ENCODE measurements around the gene SLC8A2.
"Not testable (repeated sequence)": the region's sequence is repeated elsewhere in the genome, so short reads cannot be mapped to it uniquely, and the experiment has no call there.

Gene SLC8A2

DNA sequence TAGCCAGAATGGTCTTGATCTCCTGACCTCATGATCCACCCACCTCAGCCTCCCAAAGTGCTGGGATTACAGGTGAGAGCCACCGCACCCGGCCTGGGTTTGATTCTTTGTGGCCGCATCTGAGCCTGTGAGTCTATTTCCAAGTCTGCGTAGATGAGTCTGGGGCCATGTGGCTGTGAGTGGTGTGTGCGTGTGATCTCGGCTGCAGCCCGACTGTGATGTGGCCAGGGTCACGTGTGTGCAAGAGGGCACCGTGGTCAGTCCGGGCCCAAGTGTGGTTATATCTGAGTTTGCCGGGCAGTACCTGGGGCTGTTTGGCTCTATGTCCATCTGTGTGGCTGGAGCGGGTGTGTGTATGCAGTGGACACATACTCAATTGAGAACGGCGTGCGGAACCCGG, 57.8 kb downstream of the SLC8A2 start:
- Histone ChIP-seq H3K36me3 (ENCODE audit: insufficient read depth) (no peaks in the 10 kb centered on the region), H2AFZ (ENCODE audit: low read depth) (no peak overlapping the region), H3K27ac (no peak overlapping the region), H4K20me1 (ENCODE audit: insufficient read depth) (no peaks in the 10 kb centered on the region), H3K4me3 (IDR thresholded peaks at IDR 0.05; ENCODE audit: insufficient read depth, low read depth, low read length) (no peak overlapping the region), H3K27me3 (ENCODE audit: insufficient read depth, low read depth) (peaks cover 98% of the 10 kb centered on the region), H3K9ac (no peak overlapping the region), H3K4me1 (ENCODE audit: low read depth, poor library complexity, severe bottlenecking) (no peaks in the 10 kb centered on the region), H3K4me2 (no peak overlapping the region), H3K79me2 (ENCODE audit: insufficient read depth, low read depth) (no peaks in the 10 kb centered on the region)
- TF ChIP-seq, protein P1, sequence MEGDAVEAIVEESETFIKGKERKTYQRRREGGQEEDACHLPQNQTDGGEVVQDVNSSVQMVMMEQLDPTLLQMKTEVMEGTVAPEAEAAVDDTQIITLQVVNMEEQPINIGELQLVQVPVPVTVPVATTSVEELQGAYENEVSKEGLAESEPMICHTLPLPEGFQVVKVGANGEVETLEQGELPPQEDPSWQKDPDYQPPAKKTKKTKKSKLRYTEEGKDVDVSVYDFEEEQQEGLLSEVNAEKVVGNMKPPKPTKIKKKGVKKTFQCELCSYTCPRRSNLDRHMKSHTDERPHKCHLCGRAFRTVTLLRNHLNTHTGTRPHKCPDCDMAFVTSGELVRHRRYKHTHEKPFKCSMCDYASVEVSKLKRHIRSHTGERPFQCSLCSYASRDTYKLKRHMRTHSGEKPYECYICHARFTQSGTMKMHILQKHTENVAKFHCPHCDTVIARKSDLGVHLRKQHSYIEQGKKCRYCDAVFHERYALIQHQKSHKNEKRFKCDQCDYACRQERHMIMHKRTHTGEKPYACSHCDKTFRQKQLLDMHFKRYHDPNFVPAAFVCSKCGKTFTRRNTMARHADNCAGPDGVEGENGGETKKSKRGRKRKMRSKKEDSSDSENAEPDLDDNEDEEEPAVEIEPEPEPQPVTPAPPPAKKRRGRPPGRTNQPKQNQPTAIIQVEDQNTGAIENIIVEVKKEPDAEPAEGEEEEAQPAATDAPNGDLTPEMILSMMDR (conservative IDR thresholded peaks at IDR 0.05; ENCODE audit: low read depth, low read length): no peak

DNA sequence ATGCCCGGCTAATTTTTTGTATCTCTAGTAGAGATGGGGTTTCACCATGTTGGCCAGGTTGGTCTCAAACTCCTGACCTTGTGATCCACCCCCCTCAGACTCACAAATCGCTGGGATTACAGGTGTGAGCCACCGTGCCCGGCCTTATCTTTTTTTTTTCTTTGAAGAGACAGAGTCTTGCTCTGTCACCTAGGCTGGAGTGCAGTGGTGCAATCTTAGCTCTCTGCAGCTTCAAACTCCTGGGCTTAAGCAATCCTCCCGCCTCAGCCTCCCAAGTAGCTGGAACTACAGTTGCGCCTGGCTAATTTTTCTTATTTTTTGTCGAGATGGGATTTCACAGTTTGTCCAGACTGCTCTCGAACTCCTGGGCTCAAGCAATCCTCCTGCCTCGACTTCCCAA, 60.0 kb downstream of the SLC8A2 start:
- H3K4me3 ChIP-seq (IDR thresholded peaks at IDR 0.05; ENCODE audit: insufficient read depth, low read depth, low read length); H3K4me1 ChIP-seq (ENCODE audit: low read depth, poor library complexity, severe bottlenecking); H3K4me2 ChIP-seq; H3K36me3 ChIP-seq (ENCODE audit: insufficient read depth); H3K79me2 ChIP-seq (ENCODE audit: insufficient read depth, low read depth); H3K27ac ChIP-seq; H2AFZ ChIP-seq (ENCODE audit: low read depth); H3K9ac ChIP-seq; H4K20me1 ChIP-seq (ENCODE audit: insufficient read depth): not testable (repeated sequence)
- H3K27me3 ChIP-seq (ENCODE audit: insufficient read depth, low read depth): peaks cover 98% of the 10 kb centered on the region

DNA sequence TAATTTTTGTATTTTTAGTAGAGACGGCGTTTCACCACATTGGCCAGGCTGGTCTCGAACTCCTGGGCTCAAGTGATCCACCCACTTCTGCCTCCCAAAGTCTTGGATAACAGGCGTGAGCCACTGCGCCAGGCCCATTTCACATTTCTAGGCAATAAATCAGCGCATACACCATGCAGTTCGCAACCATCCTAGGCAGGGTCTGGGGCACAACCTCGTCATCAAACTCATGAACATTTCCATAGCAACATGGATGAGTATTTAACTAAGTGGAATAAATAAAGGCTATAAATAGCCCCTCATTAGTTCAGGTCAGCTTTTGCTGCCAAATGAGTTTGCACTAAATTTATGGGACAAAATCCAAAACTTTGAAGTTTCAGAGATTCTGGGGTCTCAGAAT, 60.6 kb downstream of the SLC8A2 start:
- Histone ChIP-seq H3K79me2 (ENCODE audit: insufficient read depth, low read depth) (no peaks in the 10 kb centered on the region), H3K4me2 (no peak overlapping the region), H4K20me1 (ENCODE audit: insufficient read depth) (no peaks in the 10 kb centered on the region), H3K27me3 (ENCODE audit: insufficient read depth, low read depth) (peaks cover 98% of the 10 kb centered on the region), H3K9ac (no peak overlapping the region), H2AFZ (ENCODE audit: low read depth) (no peak overlapping the region), H3K27ac (no peak overlapping the region), H3K4me1 (ENCODE audit: low read depth, poor library complexity, severe bottlenecking) (no peaks in the 10 kb centered on the region), H3K36me3 (ENCODE audit: insufficient read depth) (no peaks in the 10 kb centered on the region), H3K4me3 (IDR thresholded peaks at IDR 0.05; ENCODE audit: insufficient read depth, low read depth, low read length) (no peak overlapping the region)
- TF ChIP-seq, protein P1 (conservative IDR thresholded peaks at IDR 0.05; ENCODE audit: low read depth, low read length): no peak

DNA sequence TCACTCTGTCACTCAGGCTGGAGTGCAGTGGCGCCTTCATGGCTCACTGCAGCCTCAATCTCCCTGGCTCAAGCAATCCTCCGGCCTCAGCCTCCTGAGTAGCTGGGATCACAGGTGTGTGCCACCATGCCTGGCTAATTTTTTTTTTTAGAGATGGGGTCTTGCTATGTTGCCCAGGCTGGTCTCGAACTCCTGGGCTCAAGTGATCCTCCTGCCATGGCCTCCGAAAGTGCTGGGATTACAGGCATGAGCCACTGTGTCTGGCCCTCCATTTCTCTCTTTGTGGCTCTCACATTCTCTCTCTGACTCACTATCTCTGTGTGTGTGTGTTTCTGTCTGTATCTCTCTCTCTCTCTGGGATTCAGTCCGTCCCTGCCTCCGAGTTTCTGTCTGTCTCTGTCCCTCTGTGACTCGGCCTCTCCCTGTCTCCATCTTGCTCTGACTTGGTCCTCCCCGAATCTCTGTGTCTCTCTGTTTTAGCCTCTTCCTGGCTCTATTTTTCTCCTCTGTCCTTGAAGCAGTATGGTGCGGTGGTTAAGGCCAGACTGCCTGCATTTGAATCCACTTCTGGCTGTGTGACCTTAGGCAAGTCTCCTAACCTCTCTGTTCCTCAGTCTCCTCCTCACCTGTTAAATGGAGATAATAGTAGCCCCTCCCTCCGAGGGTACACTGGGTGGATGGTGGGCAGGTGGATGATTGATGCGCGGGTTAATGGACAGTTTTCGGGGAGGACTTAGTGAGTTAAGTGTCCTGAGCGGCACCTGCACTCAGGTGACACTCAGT, 63.3 kb downstream of the SLC8A2 start:
- Histone ChIP-seq H3K36me3 (ENCODE audit: insufficient read depth) (no peaks in the 10 kb centered on the region), H3K9ac (no peak overlapping the region), H3K4me3 (IDR thresholded peaks at IDR 0.05; ENCODE audit: insufficient read depth, low read depth, low read length) (no peak overlapping the region), H2AFZ (ENCODE audit: low read depth) (no peak overlapping the region), H3K79me2 (ENCODE audit: insufficient read depth, low read depth) (no peaks in the 10 kb centered on the region), H3K4me2 (no peak overlapping the region), H3K4me1 (ENCODE audit: low read depth, poor library complexity, severe bottlenecking) (no peaks in the 10 kb centered on the region), H3K27ac (no peak overlapping the region), H4K20me1 (ENCODE audit: insufficient read depth) (no peaks in the 10 kb centered on the region), H3K27me3 (ENCODE audit: insufficient read depth, low read depth) (peaks cover 100% of the 10 kb centered on the region)
- TF ChIP-seq, protein P1 (conservative IDR thresholded peaks at IDR 0.05; ENCODE audit: low read depth, low read length): no peak

DNA sequence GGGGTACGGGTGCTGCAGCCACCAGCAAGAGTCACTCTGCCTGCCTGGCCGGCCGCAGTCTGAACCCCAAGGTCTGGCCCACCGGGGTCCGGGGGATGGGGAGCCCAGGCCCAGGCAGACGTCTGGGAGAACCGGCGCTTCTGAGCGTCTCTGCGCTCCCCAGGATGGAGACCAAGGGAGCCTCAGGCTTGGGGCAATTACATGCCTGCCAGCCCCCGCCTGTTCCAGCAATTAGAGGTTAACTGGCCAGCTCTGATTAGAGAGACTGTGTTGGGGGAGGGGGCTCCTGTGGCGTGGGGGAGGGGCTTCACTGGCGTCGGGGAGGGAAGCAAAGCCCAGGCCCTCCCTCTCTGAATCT, 64.3 kb downstream of the SLC8A2 start:
- TF ChIP-seq, protein P1 (conservative IDR thresholded peaks at IDR 0.05; ENCODE audit: low read depth, low read length): no peak
- no peak overlapping the region for H3K4me2 ChIP-seq

More for the DNA sequence above, 64.3 kb downstream of the SLC8A2 start:
- no peaks in the 10 kb centered on the region for H4K20me1 ChIP-seq (ENCODE audit: insufficient read depth)
- H2AFZ ChIP-seq (ENCODE audit: low read depth): no peak overlapping the region
- peaks cover 100% of the 10 kb centered on the region for H3K27me3 ChIP-seq (ENCODE audit: insufficient read depth, low read depth)
- H3K4me1 ChIP-seq (ENCODE audit: low read depth, poor library complexity, severe bottlenecking): no peaks in the 10 kb centered on the region
- no peaks in the 10 kb centered on the region for H3K79me2 ChIP-seq (ENCODE audit: insufficient read depth, low read depth)
- H3K27ac ChIP-seq: no peak overlapping the region
- H3K36me3 ChIP-seq (ENCODE audit: insufficient read depth): no peaks in the 10 kb centered on the region
- no peak overlapping the region for H3K4me3 ChIP-seq (IDR thresholded peaks at IDR 0.05; ENCODE audit: insufficient read depth, low read depth, low read length)
- no peak overlapping the region for H3K9ac ChIP-seq
